GM23248 (cell line): ENCODE measurements around the gene OSBPL5.

Experiments
- EZH2 ChIP-seq: fragments of 200-600 bp; sonication (generic); IDR thresholded peaks from 2 replicates; pipeline ENCODE4 v1.6.1; 2018; ENCODE audit warnings: antibody characterized with exemption, mild to moderate bottlenecking; ENCODE audit not compliant: insufficient read depth, poor library complexity, severe bottlenecking
- EZH2phosphoT487 ChIP-seq: fragments of 200-600 bp; sonication (generic); IDR thresholded peaks from 2 replicates; pipeline ENCODE4 v1.6.1; 2018; ENCODE audit warnings: antibody characterized with exemption, moderate library complexity, mild to moderate bottlenecking, low read depth; ENCODE audit not compliant: insufficient read depth

GRCh38 chr11:3161309-3161708 is 3.8 kb downstream of the OSBPL5 start:
- TF ChIP-seq EZH2phosphoT487 (no peak), EZH2 (no peak)
